Loucy (cell line): ENCODE results near the gene ILKAP.

Experiments
- H2AFZ ChIP-seq: fragments of 200-600 bp; sonication (generic); 2 replicates; pipeline ENCODE4 v1.6.0; 2016; ENCODE audit warnings: antibody characterized with exemption, mild to moderate bottlenecking, low read length, moderate library complexity
- H3F3A ChIP-seq: fragments of 200-600 bp; 2 replicates; pipeline ENCODE4 v1.6.0; 2016; ENCODE audit warnings: antibody characterized with exemption, low read depth, mild to moderate bottlenecking
- H3K27me3 ChIP-seq: fragments of 200-600 bp; sonication (generic); 2 replicates; pipeline ENCODE4 v1.6.1; 2014; ENCODE audit warnings: low read length, mild to moderate bottlenecking; ENCODE audit not compliant: insufficient read depth, poor library complexity, severe bottlenecking
- H3K36me3 ChIP-seq: fragments of 200-600 bp; sonication (generic); 2 replicates; pipeline ENCODE4 v1.6.1; 2016; ENCODE audit warnings: low read length; ENCODE audit not compliant: insufficient read depth
- H3K4me1 ChIP-seq: fragments of 200-600 bp; sonication (generic); 2 replicates; pipeline ENCODE4 v1.5.1; 2014; ENCODE audit warnings: low read length, mild to moderate bottlenecking; ENCODE audit not compliant: insufficient read depth, poor library complexity, severe bottlenecking
- H3K4me2 ChIP-seq: fragments of 200-600 bp; sonication (generic); 2 replicates; pipeline ENCODE4 v1.6.0; 2014; ENCODE audit warnings: antibody characterized with exemption, low read length, low read depth, mild to moderate bottlenecking; ENCODE audit not compliant: poor library complexity, severe bottlenecking
- H3K4me3 ChIP-seq: fragments of 200-600 bp; sonication (generic); 2 replicates; pipeline ENCODE4 v1.5.1; 2014; ENCODE audit warnings: low read length, mild to moderate bottlenecking, mixed read lengths; ENCODE audit not compliant: poor library complexity, severe bottlenecking
- H3K79me2 ChIP-seq: fragments of 200-600 bp; sonication (generic); 2 replicates; pipeline ENCODE4 v1.6.1; 2014; ENCODE audit warnings: low read length; ENCODE audit not compliant: insufficient read depth
- H3K9ac ChIP-seq: fragments of 200-600 bp; sonication (generic); 2 replicates; pipeline ENCODE4 v1.6.0; 2014; ENCODE audit warnings: mild to moderate bottlenecking, low read depth, low read length, moderate library complexity; ENCODE audit not compliant: poor library complexity, severe bottlenecking
- H3K9me2 ChIP-seq: fragments of 200-600 bp; sonication (generic); replicated peaks from 2 replicates; pipeline ENCODE4 v1.6.1; 2016; ENCODE audit warnings: low read depth, low read length, mixed read lengths
- H3K9me3 ChIP-seq: fragments of 200-600 bp; sonication (generic); 2 replicates; pipeline ENCODE4 v1.6.1; 2014; ENCODE audit warnings: mild to moderate bottlenecking, antibody characterized with exemption, low read length, low read depth; ENCODE audit not compliant: insufficient read depth
- H4K20me1 ChIP-seq: fragments of 200-600 bp; sonication (generic); 2 replicates; pipeline ENCODE4 v1.6.0; 2014; ENCODE audit warnings: antibody characterized with exemption, low read length, mild to moderate bottlenecking; ENCODE audit not compliant: insufficient read depth, poor library complexity, severe bottlenecking
- CTCF ChIP-seq: fragments of 200-600 bp; sonication (generic); conservative IDR thresholded peaks from 2 replicates; pipeline ENCODE4 v1.5.1; 2014; ENCODE audit warnings: mild to moderate bottlenecking, antibody characterized with exemption, low read length
- EZH2phosphoT487 ChIP-seq: fragments of 200-600 bp; IDR thresholded peaks from 2 replicates; pipeline ENCODE4 v1.6.1; 2018; ENCODE audit warnings: antibody characterized with exemption, mild to moderate bottlenecking, moderate library complexity, borderline replicate concordance

Gene ILKAP

GRCh38 chr2:238182362-238182761 lies 21.1 kb downstream of the ILKAP start:
- H2AFZ ChIP-seq: no peak overlapping the region
- TF ChIP-seq EZH2phosphoT487 (no peak), CTCF (no peak)

GRCh38 chr2:238180554-238180953 lies 22.9 kb downstream of the ILKAP start:
- Histone ChIP-seq H3K9me3 (no peaks in the 10 kb centered on the region), H2AFZ (no peak overlapping the region), H3K27me3 (no peaks in the 10 kb centered on the region), H3K4me1 (peaks cover 11% of the 10 kb centered on the region), H3K36me3 (peaks cover 91% of the 10 kb centered on the region), H3F3A (no peaks in the 10 kb centered on the region), H3K4me2 (no peak overlapping the region), H3K4me3 (no peak overlapping the region), H3K9ac (no peak overlapping the region), H3K79me2 (no peaks in the 10 kb centered on the region; the same call in 1 of the 2 replicates), H4K20me1 (no peaks in the 10 kb centered on the region), H3K9me2 (no peaks in the 10 kb centered on the region)
- TF ChIP-seq CTCF (no peak), EZH2phosphoT487 (no peak)

More at GRCh38 chr2:238182362-238182761, 21.1 kb downstream of the ILKAP start:
- Histone ChIP-seq H3K79me2 (no peaks in the 10 kb centered on the region; the same call in 1 of the 2 replicates), H3K27me3 (no peaks in the 10 kb centered on the region), H3K9me3 (no peaks in the 10 kb centered on the region), H3K9ac (no peak overlapping the region), H3K4me1 (peaks cover 4% of the 10 kb centered on the region), H3F3A (no peaks in the 10 kb centered on the region), H3K36me3 (peaks cover 100% of the 10 kb centered on the region), H3K4me2 (no peak overlapping the region), H3K4me3 (no peak overlapping the region), H4K20me1 (no peaks in the 10 kb centered on the region), H3K9me2 (no peaks in the 10 kb centered on the region)

GRCh38 chr2:238176613-238177012 lies 26.9 kb downstream of the ILKAP start:
- H2AFZ ChIP-seq: no peak overlapping the region
- peaks cover 69% of the 10 kb centered on the region for H3K36me3 ChIP-seq
- H3K27me3 ChIP-seq: no peaks in the 10 kb centered on the region
- no peaks in the 10 kb centered on the region for H3K9me3 ChIP-seq
- H4K20me1 ChIP-seq: no peaks in the 10 kb centered on the region
- peaks cover 9% of the 10 kb centered on the region for H3F3A ChIP-seq
- no peak overlapping the region for H3K4me3 ChIP-seq
- TF ChIP-seq CTCF (no peak), EZH2phosphoT487 (no peak)
- H3K9me2 ChIP-seq: no peaks in the 10 kb centered on the region
- H3K4me1 ChIP-seq: peaks cover 36% of the 10 kb centered on the region
- no peaks in the 10 kb centered on the region for H3K79me2 ChIP-seq
- no peak overlapping the region for H3K9ac ChIP-seq
- no peak overlapping the region for H3K4me2 ChIP-seq
